Measurements from ENCODE around the gene CMSS1.

CMSS1 gene

DNA sequence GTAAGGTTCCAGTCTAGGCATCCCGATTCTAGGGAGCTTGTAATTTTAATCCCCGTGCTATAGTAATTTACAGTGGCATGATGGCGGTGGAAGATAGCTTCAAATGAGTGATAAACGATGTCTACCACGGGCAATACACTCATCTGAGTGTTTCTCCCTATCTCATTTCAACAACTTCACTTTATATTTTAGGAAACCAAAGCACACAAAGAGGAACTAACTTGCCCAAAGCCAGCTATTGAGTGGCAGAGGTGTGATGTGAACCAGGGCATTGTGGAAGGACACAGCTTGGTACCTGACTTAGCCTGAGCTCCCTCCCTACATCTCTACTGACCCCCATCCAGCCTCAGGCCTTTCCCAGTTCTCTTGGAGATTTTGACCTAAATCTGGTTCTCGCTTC, 313.6 kb downstream of the CMSS1 start:
- no peak for ATAC-seq
- TF ChIP-seq TCF4 (CRISPR knock-in tag; IDR thresholded peaks at IDR 0.05; ENCODE audit: borderline replicate concordance) (no peak), RARB (CRISPR knock-in tag; IDR thresholded peaks at IDR 0.05) (no peak), PPARA (CRISPR knock-in tag; IDR thresholded peaks at IDR 0.05; ENCODE audit: borderline replicate concordance) (no peak), POU6F1 (CRISPR knock-in tag; IDR thresholded peaks at IDR 0.05; ENCODE audit: borderline replicate concordance, low read depth) (no peak), ZC3H10 (CRISPR knock-in tag; IDR thresholded peaks at IDR 0.05) (no peak), ZNF70 (CRISPR knock-in tag; IDR thresholded peaks at IDR 0.05) (no peak), ESRRG (CRISPR knock-in tag; IDR thresholded peaks at IDR 0.05) (no peak), SNAI2 (CRISPR knock-in tag; IDR thresholded peaks at IDR 0.05) (no peak), OSR1 (CRISPR knock-in tag; IDR thresholded peaks at IDR 0.05) (no peak), ZFP30 (CRISPR knock-in tag; IDR thresholded peaks at IDR 0.05) (no peak), ZNF565 (CRISPR knock-in tag; conservative IDR thresholded peaks at IDR 0.05; ENCODE audit: low read depth) (no peak), ISL1 (CRISPR knock-in tag; IDR thresholded peaks at IDR 0.05) (no peak), CSDC2 (CRISPR knock-in tag; IDR thresholded peaks at IDR 0.05) (no peak), ZNF8 (CRISPR knock-in tag; IDR thresholded peaks at IDR 0.05) (no peak), ZFP3 (CRISPR knock-in tag; IDR thresholded peaks at IDR 0.05) (no peak), BACH2 (CRISPR knock-in tag; IDR thresholded peaks at IDR 0.05; ENCODE audit: borderline replicate concordance) (no peak), CREB5 (CRISPR knock-in tag; IDR thresholded peaks at IDR 0.05; ENCODE audit: low read depth) (no peak)
- TF ChIP-seq, protein P1, sequence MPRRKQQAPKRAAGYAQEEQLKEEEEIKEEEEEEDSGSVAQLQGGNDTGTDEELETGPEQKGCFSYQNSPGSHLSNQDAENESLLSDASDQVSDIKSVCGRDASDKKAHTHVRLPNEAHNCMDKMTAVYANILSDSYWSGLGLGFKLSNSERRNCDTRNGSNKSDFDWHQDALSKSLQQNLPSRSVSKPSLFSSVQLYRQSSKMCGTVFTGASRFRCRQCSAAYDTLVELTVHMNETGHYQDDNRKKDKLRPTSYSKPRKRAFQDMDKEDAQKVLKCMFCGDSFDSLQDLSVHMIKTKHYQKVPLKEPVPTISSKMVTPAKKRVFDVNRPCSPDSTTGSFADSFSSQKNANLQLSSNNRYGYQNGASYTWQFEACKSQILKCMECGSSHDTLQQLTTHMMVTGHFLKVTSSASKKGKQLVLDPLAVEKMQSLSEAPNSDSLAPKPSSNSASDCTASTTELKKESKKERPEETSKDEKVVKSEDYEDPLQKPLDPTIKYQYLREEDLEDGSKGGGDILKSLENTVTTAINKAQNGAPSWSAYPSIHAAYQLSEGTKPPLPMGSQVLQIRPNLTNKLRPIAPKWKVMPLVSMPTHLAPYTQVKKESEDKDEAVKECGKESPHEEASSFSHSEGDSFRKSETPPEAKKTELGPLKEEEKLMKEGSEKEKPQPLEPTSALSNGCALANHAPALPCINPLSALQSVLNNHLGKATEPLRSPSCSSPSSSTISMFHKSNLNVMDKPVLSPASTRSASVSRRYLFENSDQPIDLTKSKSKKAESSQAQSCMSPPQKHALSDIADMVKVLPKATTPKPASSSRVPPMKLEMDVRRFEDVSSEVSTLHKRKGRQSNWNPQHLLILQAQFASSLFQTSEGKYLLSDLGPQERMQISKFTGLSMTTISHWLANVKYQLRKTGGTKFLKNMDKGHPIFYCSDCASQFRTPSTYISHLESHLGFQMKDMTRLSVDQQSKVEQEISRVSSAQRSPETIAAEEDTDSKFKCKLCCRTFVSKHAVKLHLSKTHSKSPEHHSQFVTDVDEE (CRISPR knock-in tag; IDR thresholded peaks at IDR 0.05) = no peak

GRCh38 chr3:100136921-100137320, 319.3 kb downstream of the CMSS1 start:
- no peak for ATAC-seq
- no peak for TF ChIP-seq POU6F1 (CRISPR knock-in tag; IDR thresholded peaks at IDR 0.05; ENCODE audit: borderline replicate concordance, low read depth)
- no peak for TF ChIP-seq TOX (CRISPR knock-in tag; IDR thresholded peaks at IDR 0.05; ENCODE audit: borderline replicate concordance)
- no peak for TF ChIP-seq ZC3H10 (CRISPR knock-in tag; IDR thresholded peaks at IDR 0.05)
- TF ChIP-seq CSDC2 (CRISPR knock-in tag; IDR thresholded peaks at IDR 0.05) = no peak

- ATAC-seq = no peak
These were observed 323.3 kb downstream of the CMSS1 start for GRCh38 chr3:100140976-100141375.

More at GRCh38 chr3:100140976-100141375, 323.3 kb downstream of the CMSS1 start:
- TF ChIP-seq POU6F1 (CRISPR knock-in tag; IDR thresholded peaks at IDR 0.05; ENCODE audit: borderline replicate concordance, low read depth) = no peak
- TF ChIP-seq, protein P1 (CRISPR knock-in tag; IDR thresholded peaks at IDR 0.05) = no peak
- TF ChIP-seq ZFP3 (CRISPR knock-in tag; IDR thresholded peaks at IDR 0.05) = no peak
- no peak for TF ChIP-seq PPARA (CRISPR knock-in tag; IDR thresholded peaks at IDR 0.05; ENCODE audit: borderline replicate concordance)
- TF ChIP-seq ARNTL (CRISPR knock-in tag; IDR thresholded peaks at IDR 0.05; ENCODE audit: borderline replicate concordance, low read depth) = no peak
- TF ChIP-seq TCF4 (CRISPR knock-in tag; IDR thresholded peaks at IDR 0.05; ENCODE audit: borderline replicate concordance) = no peak
- TF ChIP-seq ZNF70 (CRISPR knock-in tag; IDR thresholded peaks at IDR 0.05) = no peak

Measured in SK-N-SH treated with all-trans-retinoic acid at 6 μM for 48 hours (cell line).